Right atrium auricular region (tissue), 2 donors: ENCODE measurements around the gene SERGEF. TPM values are rescaled to one million over a fixed set of nuclear protein-coding genes. Genes with fewer than 3 reads are reported as not detected.

Source experiments
- DNase-seq: peaks from one replicate; pipeline ENCODE4 v3.0.0-alpha.2; 2019; ENCODE audit warnings: low spot score
- H3K27ac ChIP-seq, 2 donors: fragments of 200-600 bp; sonication (generic); 1 replicate in 1 of 2; 2 replicates in 1 of 2; pipeline ENCODE4 v1.5.1; 2016 to 2019
- H3K27me3 ChIP-seq, 2 donors: fragments of 200-600 bp; sonication (generic); one replicate each; pipeline versions ENCODE4 v1.5.1 to v1.6.0; 2017 to 2019
- H3K36me3 ChIP-seq: fragments of 200-600 bp; sonication (generic); one replicate; pipeline ENCODE4 v1.5.1; 2016
- H3K4me1 ChIP-seq, 2 donors: fragments of 200-600 bp; sonication (generic); one replicate each; pipeline versions ENCODE4 v1.5.1 to v1.6.0; 2017 to 2019
- H3K4me3 ChIP-seq, 2 donors: fragments of 200-600 bp; sonication (generic); 1 replicate in 1 of 2; 2 replicates in 1 of 2; pipeline ENCODE4 v1.5.1; 2017 to 2019; ENCODE audit warnings: mild to moderate bottlenecking in 1 of 2, moderate library complexity in 1 of 2
- H3K9me3 ChIP-seq, 2 donors: fragments of 200-600 bp; sonication (generic); one replicate each; pipeline ENCODE4 v1.5.1; 2019
- CTCF ChIP-seq, 2 donors: fragments of 200-600 bp; sonication (generic); IDR thresholded peaks; one replicate each; pipeline ENCODE4 v1.5.1; 2019; ENCODE audit warnings: antibody characterized with exemption in 2 of 2
- total RNA-seq, 2 donors: library from RNA; depleted of rRNA; stranded (reverse); fragments of >200 nt; gene quantifications; one replicate each; pipeline ENCODE4 v1.1.0, GENCODE V29; 2016

Gene SERGEF
- total RNA-seq, 2 donors from 2014 or later = 18.1 to 27.6 TPM

GRCh38 chr11:17890325-17890724, 122.5 kb downstream of the SERGEF start:
- no peak overlapping the region for H3K27ac ChIP-seq
- TF ChIP-seq CTCF (IDR thresholded peaks at IDR 0.05) = no peak
- no peak for DNase-seq
- H3K9me3 ChIP-seq = no peaks in the 10 kb centered on the region
- peaks cover 0 to 7% of the 10 kb centered on the region in 2 donors for H3K4me1 ChIP-seq
- no peaks in the 10 kb centered on the region for H3K36me3 ChIP-seq
- no peaks in the 10 kb centered on the region for H3K27me3 ChIP-seq
- H3K4me3 ChIP-seq = no peak overlapping the region

- Histone ChIP-seq H3K4me3 (no peak overlapping the region), H3K27ac (no peak overlapping the region), H3K4me1 (no peaks in the 10 kb centered on the region), H3K36me3 (no peaks in the 10 kb centered on the region), H3K9me3 (no peaks in the 10 kb centered on the region), H3K27me3 (no peaks in the 10 kb centered on the region)
- DNase-seq = no peak
- TF ChIP-seq CTCF (IDR thresholded peaks at IDR 0.05) = no peak
These were observed 125.1 kb downstream of the SERGEF start for GRCh38 chr11:17887779-17888178.

- no peak overlapping the region for H3K4me3 ChIP-seq
- no peaks in the 10 kb centered on the region for H3K9me3 ChIP-seq
- H3K27me3 ChIP-seq = no peaks in the 10 kb centered on the region
- H3K36me3 ChIP-seq = no peaks in the 10 kb centered on the region
- no peaks in the 10 kb centered on the region for H3K4me1 ChIP-seq
- TF ChIP-seq CTCF (IDR thresholded peaks at IDR 0.05) = no peak
- no peak for DNase-seq
- H3K27ac ChIP-seq = no peak overlapping the region
These were observed 128.9 kb downstream of the SERGEF start for GRCh38 chr11:17883946-17884345.

GRCh38 chr11:17883057-17883456, 129.8 kb downstream of the SERGEF start:
- no peak for TF ChIP-seq CTCF (IDR thresholded peaks at IDR 0.05)
- Histone ChIP-seq H3K27ac (no peak overlapping the region), H3K36me3 (no peaks in the 10 kb centered on the region), H3K4me3 (no peak overlapping the region), H3K27me3 (no peaks in the 10 kb centered on the region), H3K4me1 (no peaks in the 10 kb centered on the region), H3K9me3 (no peaks in the 10 kb centered on the region)
- no peak for DNase-seq

- TF ChIP-seq CTCF (IDR thresholded peaks at IDR 0.05) = no peak
- DNase-seq = no peak
- H3K4me1 ChIP-seq = no peaks in the 10 kb centered on the region
- H3K27me3 ChIP-seq = no peaks in the 10 kb centered on the region
- H3K27ac ChIP-seq = no peak overlapping the region
- H3K4me3 ChIP-seq = no peak overlapping the region
- no peaks in the 10 kb centered on the region for H3K9me3 ChIP-seq
- H3K36me3 ChIP-seq = no peaks in the 10 kb centered on the region
These were observed 134.1 kb downstream of the SERGEF start for GRCh38 chr11:17878743-17879142.

- H3K36me3 ChIP-seq = no peaks in the 10 kb centered on the region
- DNase-seq = no peak
- H3K27ac ChIP-seq = no peak overlapping the region
- TF ChIP-seq CTCF (IDR thresholded peaks at IDR 0.05) = no peak
- H3K4me3 ChIP-seq = no peak overlapping the region
- no peaks in the 10 kb centered on the region for H3K4me1 ChIP-seq
- H3K9me3 ChIP-seq = no peaks in the 10 kb centered on the region
- no peaks in the 10 kb centered on the region for H3K27me3 ChIP-seq
These were observed 135.0 kb downstream of the SERGEF start for GRCh38 chr11:17877886-17878285.
